ENCODE data around the gene ARHGDIB.

ARHGDIB gene

DNA sequence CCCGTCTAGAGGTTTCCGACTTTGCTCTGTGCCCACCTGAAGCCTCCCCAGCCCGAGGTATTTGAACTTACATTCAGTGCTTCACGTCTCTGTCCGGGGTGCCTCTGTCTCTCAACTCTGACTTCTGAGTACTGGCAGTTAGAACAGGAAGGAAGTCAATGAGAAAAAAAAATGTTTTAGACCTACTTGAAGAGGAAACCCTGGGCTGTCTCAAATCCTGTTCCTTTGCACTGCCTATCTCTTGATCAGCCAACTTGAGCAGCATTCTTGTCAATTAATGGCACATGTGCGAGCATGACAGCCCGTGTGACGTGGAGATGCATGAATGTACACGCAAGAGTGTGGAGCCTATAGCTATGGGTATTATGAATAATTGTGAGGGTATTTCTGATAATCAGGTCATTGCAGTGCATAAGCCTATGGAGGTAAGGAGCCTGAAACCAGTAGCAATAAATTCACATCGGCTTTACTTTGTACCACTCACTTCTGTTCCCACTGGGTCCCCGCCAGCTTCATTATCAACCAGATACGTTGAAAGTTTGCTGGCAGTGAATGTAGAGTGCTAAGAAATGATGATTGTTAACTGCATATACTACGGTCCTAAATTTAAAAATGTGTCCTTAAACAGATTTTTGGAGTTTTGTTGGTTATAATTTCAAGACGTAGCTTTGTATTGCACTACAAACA is at the start of gene ARHGDIB:
TSS of gene ARHGDIB (minus strand) at position 136 of the 687 bp plus-strand sequence. CDS start 10,889 bp downstream, outside the sequence.
- no peak for DNase-seq

DNA sequence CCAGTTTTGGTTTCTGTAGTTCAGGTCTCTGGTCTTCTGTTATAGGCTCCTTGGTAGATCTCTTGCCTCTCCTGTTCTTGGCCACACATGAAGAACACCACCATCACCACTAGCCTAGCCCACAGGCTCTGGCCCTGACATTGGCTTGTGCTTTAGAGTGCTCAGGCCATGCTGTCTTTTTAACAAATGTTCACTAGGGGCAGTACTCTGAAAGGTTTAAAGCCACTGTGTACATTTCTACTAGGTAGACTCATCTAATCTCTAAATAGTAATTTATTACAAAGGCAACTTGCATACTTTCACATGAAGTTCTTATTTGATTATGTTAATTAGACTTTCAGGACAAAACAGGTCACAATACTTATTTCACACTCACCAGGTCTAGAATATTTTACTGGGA is 49.8 kb upstream of the ARHGDIB start:
- no peak for DNase-seq

DNA sequence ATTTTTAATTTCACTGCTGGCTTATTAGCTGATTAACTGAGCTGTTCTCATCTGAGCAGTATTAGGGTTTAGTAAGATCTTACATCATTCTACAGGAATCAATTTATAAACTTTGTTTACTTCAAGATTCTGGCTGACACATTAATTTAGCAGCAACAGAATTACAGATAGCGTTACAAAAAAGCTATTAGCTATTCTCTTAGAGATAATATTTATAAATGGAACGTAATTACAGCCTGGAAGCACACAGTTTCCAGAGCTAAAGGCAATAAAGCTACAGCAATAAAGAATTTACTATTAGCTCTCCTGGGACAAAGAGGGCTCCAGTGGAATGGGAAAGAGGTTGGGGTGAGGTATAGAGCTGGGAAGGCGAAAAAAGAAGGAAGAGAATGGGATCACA is 46.1 kb upstream of the ARHGDIB start:
- DNase-seq = no peak

DNA sequence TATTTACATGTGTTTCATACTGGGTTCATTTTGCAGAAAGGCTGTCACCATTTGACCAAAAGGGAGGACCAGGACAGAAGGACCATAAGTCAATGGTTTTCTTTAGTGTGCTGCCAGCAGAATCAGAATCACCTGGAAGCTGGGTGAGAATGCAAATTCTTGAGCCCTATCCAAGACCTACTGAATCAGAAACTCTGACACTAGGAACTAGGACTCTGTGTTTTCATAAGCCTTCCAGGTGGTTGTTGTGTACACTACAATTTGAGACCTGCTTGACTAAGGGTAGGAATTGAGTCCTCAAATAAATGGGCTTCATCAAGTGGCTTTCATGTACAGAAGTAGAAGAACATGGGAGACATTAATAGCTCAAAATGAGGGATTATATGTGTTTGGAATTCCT is 43.7 kb upstream of the ARHGDIB start:
- DNase-seq = no peak

DNA sequence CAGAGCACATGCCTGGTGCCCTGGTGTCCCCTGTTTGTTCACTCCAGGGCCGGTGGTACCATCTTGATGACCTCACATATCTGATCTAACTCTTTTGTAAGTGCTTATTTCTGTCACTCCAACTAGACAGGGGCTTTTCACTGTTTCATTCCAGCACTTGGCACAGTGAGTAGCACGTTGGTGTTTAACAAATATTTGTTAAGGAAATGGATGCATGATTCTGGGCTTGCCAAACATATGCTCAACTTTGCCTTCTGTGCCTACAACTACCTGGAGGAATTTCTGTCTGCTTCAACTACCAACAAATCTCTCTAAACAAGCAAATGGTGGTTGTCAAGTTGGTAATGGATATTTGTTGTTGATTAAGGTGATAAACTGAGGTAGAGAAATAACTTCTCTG is 43.0 kb upstream of the ARHGDIB start:
- no peak for DNase-seq

DNA sequence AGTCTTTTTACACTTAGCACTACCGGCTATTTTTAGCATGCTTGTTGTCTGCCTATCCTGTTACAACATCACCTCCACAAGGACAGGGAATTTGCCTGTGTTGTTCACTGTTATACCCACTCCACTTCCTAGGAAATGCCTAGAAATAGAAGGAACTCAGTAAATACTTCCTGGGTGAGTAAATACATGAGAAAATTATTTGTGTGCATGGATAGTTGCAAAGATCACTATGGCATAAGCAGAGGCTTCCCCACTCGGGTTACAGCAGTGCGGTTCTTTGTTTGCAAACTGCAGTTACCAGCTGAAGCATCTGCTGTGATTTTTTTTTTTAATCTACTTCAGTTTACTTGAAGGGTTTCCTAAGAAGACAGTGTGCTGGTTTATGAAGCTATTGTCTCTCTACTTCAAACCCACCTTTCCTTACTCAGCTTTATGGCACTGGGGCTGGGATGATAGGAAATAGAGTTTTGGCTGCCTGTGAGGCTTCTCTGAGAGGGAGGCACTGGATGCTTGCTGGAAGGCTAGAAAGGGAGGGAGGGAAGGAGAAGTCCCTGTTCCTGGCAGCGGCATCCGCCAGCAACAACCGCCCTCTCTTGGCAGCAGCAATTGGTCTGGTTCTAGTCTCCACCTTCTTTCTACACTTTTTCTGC is 40.5 kb upstream of the ARHGDIB start:
- DNase-seq = peak; percentile 76

DNA sequence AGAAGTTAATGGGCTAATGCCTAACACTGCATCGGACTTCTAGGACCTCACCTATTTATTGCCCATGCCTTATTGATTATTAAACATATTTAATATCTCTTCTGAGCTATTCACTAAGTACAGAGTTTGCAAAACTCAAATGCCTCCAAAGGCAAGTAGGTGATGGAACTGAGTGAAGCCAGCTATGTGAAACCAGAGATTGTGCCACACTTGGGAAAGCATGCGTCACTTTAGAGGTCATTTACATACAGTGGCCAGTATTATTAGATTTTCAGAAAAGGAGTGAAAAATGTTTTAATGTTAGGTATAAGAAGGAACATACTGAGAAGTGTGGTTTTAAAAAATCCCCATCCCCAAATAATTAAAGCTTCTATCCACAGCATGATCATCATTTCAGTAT is 39.2 kb upstream of the ARHGDIB start:
- DNase-seq = no peak

DNA sequence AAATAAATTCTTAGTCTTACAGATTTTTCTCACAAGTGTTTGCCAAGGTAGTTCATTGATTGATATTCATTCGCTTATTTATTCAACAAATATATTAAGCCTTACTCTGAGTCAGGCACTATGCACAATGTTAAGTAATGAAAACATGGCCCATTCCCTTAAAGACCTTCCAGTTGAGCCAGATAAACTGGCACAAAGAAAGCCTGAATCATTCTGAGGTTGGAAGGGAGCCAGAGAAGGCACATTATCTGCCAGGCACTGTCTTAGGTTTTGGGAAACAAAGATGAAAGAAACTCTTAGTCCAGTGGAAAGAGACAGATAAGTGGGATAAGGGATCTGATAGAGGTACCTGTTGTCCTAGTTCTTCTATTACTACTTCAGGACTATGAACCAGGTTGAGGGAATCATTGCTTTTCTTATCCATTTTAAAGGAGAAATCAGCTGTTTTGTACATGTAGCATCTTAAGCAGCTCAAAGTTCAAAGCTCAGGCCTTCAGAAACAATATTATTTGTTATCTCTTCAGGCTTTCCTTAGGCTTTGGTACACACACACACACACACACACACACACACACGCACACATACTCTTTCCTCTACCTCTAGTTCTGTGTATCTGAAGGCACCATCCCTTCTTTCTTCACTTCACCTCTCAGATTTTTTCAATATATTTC is 38.4 kb upstream of the ARHGDIB start:
- no peak for DNase-seq

DNA sequence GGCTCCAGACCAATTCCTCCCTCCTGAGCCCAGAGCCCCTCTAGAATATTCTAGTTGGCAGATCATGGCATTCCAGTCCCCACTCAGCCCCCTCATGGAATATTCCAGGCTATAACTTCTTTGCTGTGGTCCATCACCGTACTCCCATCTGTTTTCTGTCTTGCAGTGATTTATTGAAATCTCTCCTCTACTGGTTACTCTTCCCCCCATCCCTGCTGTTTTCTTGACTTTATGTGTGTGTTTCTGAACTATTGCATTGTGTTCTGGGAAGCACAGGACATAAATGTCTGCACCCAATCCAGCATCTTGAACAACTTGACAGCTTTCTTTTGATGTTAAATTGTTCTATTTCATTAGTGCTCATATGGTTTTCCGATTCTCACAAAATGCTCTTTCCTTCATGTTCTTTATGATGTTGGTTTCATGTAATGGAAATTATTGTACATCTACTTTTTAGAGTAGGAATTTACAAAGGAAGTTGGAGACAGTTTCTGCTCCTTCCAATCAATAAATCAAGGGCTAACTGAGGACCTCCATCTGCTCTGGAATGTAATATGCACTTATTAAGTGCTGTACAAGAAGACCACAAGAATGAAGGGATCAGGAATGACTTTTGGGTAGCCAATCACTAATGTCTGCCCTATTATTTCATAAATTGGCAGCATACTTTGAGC is 37.8 kb upstream of the ARHGDIB start:
- no peak for DNase-seq

DNA sequence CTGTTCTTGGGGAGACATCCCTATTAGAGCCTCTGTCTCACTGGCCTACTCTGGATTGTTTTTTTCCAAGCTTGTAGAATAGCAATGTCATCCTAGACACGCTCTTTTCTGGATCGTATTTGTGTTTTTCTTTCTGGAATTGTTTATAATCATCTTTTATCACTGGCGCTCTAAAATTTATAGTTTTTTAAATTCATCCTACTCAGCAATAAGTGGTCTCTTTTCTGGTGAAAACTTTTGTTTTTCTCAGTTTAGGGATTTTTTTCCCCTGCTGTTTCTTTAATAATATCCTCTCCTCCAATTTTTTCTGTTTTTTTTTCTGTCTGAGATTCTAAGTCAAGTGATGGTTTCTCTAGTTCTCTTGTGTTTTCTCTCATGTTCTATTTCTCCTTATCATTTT is 36.6 kb upstream of the ARHGDIB start:
- DNase-seq = no peak

DNA sequence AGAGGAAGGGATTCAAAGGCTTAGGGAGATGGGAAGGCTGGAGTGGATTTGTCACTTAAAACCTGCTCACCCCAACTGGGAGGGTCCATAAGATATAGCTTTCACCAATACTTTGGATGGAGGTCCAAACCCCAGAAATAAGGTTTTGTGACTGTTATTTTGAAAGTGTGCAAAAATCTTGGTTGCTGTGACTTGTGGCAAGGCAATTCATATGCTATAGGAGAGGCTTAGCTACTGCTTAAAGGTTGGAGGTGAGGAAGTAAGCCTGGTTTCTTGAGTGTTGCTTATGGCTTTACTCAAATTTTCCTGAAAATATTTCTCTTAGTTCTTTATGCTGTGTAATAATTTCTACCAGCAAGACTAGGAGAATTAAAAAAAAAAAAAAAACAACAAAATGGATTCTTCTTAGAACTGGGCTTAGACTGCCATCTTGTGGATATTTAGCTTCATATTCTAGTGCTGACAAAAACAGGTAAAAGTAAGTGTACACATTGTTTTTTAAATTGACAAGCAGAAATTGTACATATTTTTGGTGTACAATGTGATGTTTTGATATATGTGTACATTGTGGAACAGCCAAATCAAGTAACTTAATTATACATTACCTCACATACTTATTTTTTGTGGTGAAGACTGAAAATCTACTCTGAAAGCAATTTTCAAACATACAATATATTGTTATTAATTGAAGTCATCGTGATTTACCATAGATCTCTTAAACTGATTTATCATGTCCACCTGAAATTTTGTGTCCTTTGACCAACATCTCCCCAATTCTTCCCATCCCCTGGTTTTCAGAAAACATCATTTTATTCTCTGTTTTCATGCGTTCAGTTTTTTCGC is 34.4 kb upstream of the ARHGDIB start:
- DNase-seq = no peak

DNA sequence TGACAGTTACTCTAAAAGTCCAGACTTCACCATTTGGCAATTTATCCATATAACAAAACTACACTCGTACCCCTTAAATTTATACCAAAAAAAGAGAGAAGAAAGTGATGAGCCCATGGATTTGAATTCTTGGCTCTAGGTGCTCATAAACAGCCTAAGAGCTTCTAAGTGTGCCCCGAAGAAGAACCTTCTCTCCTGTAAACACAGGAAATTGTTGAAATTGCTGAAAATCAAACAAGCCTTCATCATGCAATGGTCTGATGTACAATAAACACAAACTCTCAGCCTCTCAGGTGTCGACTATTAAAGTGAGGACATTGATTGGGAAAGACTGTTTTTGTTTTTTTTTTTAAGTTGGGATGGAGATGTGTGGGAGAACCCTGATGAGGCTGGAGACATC is 33.2 kb upstream of the ARHGDIB start:
- no peak for DNase-seq

DNA sequence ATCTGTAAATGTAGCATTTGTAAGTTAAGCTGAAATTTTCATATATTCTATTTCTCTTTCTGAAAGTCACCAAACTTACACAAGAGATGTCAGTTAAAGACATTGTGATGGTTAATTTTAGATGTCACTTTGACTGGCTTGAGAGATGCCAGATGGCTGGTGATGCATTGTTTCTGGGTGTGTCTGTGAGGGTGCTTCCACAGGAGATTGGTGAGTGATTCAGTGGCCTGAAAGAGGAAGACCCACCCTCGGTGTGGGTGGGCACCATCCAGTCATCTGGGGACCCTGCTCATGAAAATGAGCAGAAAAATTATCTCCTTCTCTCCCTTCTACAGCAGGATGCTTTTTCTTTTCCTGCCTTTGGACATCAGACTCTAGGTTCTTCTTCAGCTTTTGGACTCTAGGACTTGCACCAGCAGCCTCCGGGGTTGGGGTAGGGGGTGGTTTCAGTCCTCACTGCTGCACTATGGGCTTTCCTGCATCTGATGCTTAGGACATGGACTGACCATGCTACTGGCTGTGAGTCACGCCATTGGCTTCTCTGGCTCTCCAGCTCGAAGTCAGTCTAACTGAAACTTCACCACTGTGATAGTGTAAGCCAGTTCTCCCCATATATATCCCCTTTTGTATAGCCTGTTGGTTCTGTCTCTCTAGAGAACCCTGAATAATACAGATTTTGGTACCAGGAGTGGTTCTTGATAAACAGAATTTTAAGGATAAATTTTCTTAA is 32.3 kb upstream of the ARHGDIB start:
- peak; percentile 88 for DNase-seq

DNA sequence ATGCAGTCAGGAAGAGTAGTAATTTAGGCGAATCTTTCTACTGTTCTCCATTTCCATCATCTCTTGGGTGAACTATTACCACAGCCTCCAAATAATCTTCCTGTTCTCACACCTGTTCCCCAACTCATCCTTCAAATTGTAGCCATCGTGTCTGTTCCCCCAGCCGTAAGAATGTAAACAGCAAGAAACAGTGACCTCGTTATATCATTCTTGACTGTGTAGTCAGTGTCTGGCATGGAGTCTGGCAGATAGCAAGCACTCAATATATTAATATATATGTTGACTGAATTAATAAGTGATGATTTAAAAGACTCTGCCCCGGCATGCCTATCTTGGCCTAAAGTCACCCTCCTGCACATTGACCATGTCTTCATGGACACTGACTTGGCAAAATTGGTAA is 31.7 kb upstream of the ARHGDIB start:
- no peak for DNase-seq

DNA sequence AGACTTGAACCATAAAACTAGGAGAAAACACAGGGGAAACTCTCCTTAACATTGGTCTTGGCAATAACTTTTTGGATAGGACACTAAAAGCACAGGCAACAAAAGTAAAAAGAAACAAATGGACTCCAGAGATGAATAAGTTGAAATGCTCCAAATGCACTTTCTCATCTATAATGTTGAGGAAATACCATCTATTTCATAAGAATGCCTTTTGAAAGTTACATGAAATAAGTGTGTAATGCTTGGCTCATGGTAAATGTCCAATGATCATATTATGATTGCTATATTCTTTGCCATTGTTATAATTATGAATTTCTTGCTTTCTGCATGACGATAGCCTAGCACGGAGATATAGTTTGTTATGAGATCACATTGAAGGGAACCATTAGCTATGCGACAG is 31.3 kb upstream of the ARHGDIB start:
- no peak for DNase-seq

DNA sequence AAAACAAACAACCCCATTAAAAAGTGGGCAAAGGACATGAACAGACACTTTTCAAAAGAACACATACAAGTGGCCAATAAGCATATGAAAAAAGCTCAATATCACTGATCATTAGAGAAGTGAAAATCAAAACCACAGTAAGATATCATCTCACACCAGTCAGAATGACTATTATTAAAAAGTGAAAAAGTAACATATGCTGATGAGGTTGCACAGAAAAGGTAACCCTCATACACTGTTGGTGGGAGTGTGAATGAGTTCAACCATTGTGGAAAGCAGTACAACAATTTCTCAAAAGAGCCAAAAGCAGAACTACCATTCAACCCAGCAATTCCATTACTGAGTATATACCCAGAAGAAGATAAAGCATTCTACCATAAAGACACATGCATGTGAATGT is 29.7 kb upstream of the ARHGDIB start:
- no peak for DNase-seq

DNA sequence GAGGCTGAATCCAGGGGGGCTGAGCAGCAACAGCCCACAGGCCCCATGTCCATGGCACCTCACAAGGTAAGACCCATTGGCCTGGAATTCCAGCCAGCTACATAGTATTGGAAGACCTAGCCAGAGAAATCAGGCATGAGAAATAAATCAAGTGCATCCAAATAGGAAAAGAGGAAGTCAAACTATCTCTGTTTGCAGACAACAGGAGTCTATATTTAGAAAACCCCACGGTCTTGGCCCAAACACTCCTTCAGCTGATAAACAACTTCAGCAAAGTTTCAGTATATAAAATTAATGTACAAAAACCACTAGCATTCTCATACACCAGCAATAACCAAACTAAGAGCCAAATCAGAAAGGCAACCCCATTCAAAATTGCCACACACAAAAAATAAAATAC is 28.4 kb upstream of the ARHGDIB start:
- DNase-seq = no peak

DNA sequence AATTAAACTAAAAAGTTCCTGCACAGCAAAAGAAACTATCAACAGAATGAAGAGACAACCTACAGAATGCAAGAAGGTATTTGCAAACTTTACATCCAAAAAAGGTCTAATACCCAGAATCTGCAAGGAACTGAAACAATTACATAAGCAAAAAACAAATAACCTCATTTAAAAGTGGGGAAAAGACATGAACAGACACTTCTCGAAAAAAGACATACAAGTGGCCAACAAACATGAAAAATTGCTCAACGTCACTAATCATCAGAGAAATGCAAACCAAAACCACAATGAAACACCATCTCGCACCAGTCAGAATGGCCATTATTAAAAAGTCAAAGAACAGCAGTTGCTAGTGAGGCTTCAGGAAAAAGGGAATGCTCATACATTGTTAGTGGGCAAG is 26.6 kb upstream of the ARHGDIB start:
- no peak for DNase-seq

DNA sequence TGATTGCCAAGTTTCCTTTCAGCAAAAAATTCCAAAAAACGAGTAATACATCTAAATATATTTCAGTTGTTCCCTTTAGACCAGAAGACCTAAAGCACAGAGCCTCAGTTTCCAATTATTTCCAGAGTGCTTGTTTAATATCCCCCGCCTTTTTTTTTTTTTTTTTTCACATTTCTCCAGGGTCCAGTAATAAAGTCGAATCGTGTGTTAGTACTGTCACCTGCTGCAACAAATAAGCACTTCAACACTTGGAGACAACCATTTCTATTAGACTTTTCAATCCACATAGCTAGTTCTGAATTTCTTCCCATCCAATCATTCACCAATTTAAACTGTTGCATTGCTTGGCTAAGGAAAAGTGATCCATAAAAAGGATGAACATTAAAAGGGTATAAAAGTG is 25.0 kb upstream of the ARHGDIB start:
- no peak for DNase-seq

DNA sequence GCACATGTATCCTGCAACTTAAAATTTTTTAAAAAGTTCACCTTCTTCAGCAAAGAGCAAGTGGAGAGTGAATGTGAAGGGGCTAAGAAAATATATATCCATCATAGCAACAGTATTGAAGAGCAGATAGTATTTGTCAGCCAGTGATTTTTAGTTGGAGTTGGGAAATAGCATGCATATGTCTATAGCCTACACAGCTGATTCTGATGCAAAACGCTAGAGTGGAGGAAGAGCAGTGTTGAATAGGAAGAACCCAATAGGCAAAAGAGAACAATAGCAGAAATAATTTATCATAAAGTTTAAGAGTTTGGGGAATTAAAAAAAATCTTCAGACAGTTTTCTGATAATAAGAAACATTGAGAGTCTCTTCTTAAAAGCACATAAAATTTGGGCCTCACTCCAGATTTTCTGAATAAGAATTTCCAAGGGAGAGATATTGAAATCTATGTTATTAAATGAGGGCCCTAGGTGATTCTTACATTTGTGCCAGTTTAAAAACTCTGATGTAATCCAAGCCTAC is 23.4 kb upstream of the ARHGDIB start:
- no peak for DNase-seq

DNA sequence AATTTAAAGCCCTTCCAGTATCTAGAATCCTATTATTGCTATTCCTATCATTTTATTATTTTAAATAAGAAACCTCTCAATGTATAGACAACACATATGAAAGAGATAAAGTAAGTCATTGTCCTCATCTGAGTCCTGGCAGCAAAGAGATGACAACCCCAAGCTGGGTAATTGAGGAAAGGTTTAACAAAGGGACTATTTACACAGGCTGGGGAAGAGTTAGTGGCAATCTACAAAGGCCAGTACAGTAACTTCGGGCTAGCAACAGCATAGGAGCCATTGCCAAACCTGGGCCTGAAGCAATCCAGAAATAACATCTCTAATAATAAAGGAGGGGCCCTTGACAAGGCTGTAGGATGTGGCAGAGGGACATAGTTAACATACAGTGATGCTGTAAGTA is 22.6 kb upstream of the ARHGDIB start:
- no peak for DNase-seq

DNA sequence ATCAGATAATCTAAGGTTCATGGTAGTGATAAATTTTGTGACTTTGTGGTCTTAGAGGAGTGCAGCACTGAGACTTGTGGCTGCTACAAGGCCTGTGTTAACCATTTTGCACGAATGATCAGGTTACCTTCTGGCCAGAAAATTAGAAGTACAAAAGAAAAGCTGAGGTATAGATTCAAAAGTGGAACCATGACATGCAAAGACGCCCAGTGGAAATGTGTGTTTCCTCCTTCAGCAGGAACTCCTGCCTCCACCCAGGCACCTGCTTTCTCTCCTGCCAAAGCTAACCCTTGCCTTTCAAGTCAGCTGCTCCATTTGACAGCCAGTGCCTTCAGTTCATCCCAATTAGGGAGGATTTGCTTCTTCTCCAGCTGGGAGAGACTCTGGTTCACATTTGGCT is 21.6 kb upstream of the ARHGDIB start:
- DNase-seq = no peak
